ENCODE results near the gene ANKRD53. TPM values are rescaled to one million over a fixed set of nuclear protein-coding genes. Genes with fewer than 3 reads are reported as not detected.
"Not testable (repeated sequence)": the region's sequence is repeated elsewhere in the genome, so short reads cannot be mapped to it uniquely, and the experiment has no call there.

ANKRD53 gene
- polyA plus RNA-seq, 2 donors, result 0.35 to 1.0 TPM

- H3K4me1 ChIP-seq (ENCODE audit: control insufficient read depth in 2 of 2, insufficient read depth in 2 of 2, low read length in 1 of 2), result peaks cover 0 to 8% of the 10 kb centered on the region in 2 donors
- H3K27me3 ChIP-seq (ENCODE audit: control insufficient read depth in 1 of 2, insufficient read depth in 2 of 2, low read length in 2 of 2), result no peaks in the 10 kb centered on the region
- 80 to 84% methylated on average over 6 of the region's 6 CpGs for WGBS, 2 donors
- H3K27ac ChIP-seq (ENCODE audit: low read depth in 2 of 2, low read length in 1 of 2), result no peak overlapping the region
- H3K36me3 ChIP-seq (ENCODE audit: control insufficient read depth in 2 of 2, insufficient read depth in 2 of 2, low read length in 1 of 2), result no peaks in the 10 kb centered on the region
- no peaks in the 10 kb centered on the region for H3K9me3 ChIP-seq (ENCODE audit: control insufficient read depth in 2 of 2, insufficient read depth in 1 of 2, low read depth in 1 of 2, low read length in 1 of 2)
- no peak overlapping the region for H3K4me3 ChIP-seq (ENCODE audit: low read depth in 1 of 2, low read length in 2 of 2)
Observed at GRCh38 chr2:71004857-71005256, 26.4 kb downstream of the ANKRD53 start.

DNA sequence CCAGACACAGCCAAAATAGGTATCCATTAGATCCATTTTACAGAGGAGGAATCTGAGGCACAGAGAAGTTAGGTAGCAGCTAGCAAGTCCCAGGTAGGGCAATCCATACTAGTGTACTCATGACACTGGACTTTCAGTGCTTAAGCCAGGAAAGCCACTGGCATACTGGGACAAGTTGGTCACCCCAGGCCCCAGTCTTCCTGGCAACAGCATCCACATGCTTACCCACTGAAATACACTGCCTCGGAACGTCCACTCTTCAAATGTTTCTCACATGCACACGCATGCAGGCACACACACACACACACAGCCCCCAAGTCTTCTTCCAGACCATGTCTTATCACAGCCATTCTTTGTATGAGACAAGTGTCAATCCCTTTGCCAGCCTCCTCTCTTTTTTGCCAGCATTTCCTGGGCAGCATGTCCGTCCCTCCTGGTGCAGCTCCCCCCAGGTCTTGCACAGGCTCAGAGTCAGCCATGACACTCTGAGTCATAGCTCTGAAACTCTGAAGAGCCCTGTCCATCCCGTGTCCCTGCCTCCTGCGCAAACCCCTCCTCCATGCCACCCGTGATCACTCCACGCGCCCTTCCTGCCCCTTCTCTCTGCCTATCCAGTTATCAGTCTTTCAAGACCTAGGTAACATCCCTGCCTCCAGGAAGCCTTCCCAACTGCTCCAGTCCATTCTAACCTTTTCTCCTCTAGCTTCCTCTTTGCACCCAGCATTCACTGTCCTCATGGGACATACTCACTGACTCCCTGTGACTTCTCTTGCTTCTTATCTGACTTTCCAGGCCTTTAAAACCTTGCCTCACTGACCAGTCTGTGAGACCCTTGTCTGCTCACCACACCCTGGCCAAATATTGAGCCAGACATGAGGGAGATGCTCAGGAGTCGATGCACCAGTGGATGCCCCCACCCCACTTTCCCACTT is 27.1 kb downstream of the ANKRD53 start:
- Histone ChIP-seq H3K27ac (ENCODE audit: low read depth in 2 of 2, low read length in 1 of 2) (no peak overlapping the region), H3K9me3 (ENCODE audit: control insufficient read depth in 2 of 2, insufficient read depth in 1 of 2, low read depth in 1 of 2, low read length in 1 of 2) (no peaks in the 10 kb centered on the region), H3K4me3 (ENCODE audit: low read depth in 1 of 2, low read length in 2 of 2) (no peak overlapping the region), H3K4me1 (ENCODE audit: control insufficient read depth in 2 of 2, insufficient read depth in 2 of 2, low read length in 1 of 2) (peaks cover 0 to 8% of the 10 kb centered on the region in 2 donors), H3K36me3 (ENCODE audit: control insufficient read depth in 2 of 2, insufficient read depth in 2 of 2, low read length in 1 of 2) (no peaks in the 10 kb centered on the region), H3K27me3 (ENCODE audit: control insufficient read depth in 1 of 2, insufficient read depth in 2 of 2, low read length in 2 of 2) (no peaks in the 10 kb centered on the region)
- 78% methylated on average over 10 of the region's 10 CpGs for WGBS, 2 donors

- Histone ChIP-seq H3K27me3 (ENCODE audit: control insufficient read depth in 1 of 2, insufficient read depth in 2 of 2, low read length in 2 of 2) (no peaks in the 10 kb centered on the region), H3K27ac (ENCODE audit: low read depth in 2 of 2, low read length in 1 of 2) (no peak overlapping the region), H3K36me3 (ENCODE audit: control insufficient read depth in 2 of 2, insufficient read depth in 2 of 2, low read length in 1 of 2) (no peaks in the 10 kb centered on the region), H3K9me3 (ENCODE audit: control insufficient read depth in 2 of 2, insufficient read depth in 1 of 2, low read depth in 1 of 2, low read length in 1 of 2) (no peaks in the 10 kb centered on the region), H3K4me3 (ENCODE audit: low read depth in 1 of 2, low read length in 2 of 2) (no peak overlapping the region), H3K4me1 (ENCODE audit: control insufficient read depth in 2 of 2, insufficient read depth in 2 of 2, low read length in 1 of 2) (peaks cover 0 to 7% of the 10 kb centered on the region in 2 donors)
- 59 to 66% methylated on average over 2 of the region's 2 CpGs for WGBS, 2 donors
Observed at GRCh38 chr2:71006323-71006722, 27.9 kb downstream of the ANKRD53 start.

DNA sequence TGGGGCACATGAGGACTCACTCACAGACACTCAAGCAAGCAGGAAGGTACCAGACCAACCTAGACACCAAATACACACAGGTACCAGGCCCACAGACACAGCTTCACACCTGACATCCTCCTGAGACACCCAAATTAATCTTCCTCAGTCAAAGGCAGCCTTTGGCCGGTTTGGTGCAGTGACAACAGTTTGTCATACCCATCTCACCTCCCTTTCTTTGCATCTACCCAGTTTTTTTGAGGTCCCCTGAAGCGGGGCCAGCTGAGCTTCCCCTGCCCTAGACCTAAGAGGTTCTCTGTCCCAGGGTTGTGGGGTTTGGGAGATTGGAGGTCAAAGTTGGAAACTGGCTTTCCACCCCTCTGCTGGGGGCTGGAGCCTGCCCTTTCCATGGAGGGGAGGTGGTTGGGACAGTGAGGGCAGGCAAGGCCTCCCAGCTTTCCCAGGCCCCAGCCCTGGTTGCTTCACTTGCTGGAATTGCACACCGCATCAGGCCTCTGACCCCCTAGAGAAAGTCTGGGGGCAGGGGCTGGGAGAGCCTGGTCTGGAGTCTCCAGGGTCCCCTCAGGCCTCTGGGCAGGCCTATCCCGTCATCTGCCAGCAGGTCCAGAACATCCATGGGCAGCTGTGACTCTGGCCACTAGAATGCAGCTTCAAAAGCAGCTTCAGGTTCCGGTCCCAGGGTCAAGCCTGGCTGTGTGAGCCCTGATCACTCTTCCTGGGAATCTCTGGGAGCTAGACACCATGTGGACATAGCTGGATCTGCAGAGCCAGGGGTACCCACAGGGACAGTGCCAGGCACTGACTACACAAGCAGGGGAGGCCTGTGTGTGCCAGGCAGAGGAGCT is 28.7 kb downstream of the ANKRD53 start:
- no peaks in the 10 kb centered on the region for H3K27me3 ChIP-seq (ENCODE audit: control insufficient read depth in 1 of 2, insufficient read depth in 2 of 2, low read length in 2 of 2)
- H3K4me1 ChIP-seq (ENCODE audit: control insufficient read depth in 2 of 2, insufficient read depth in 2 of 2, low read length in 1 of 2), result peaks cover 0 to 2% of the 10 kb centered on the region in 2 donors
- H3K4me3 ChIP-seq (ENCODE audit: low read depth in 1 of 2, low read length in 2 of 2), result no peak overlapping the region
- WGBS, 2 donors, result 86% methylated on average over 5 of the region's 5 CpGs
- H3K9me3 ChIP-seq (ENCODE audit: control insufficient read depth in 2 of 2, insufficient read depth in 1 of 2, low read depth in 1 of 2, low read length in 1 of 2), result no peaks in the 10 kb centered on the region
- H3K27ac ChIP-seq (ENCODE audit: low read depth in 2 of 2, low read length in 1 of 2), result no peak overlapping the region
- no peaks in the 10 kb centered on the region for H3K36me3 ChIP-seq (ENCODE audit: control insufficient read depth in 2 of 2, insufficient read depth in 2 of 2, low read length in 1 of 2)

DNA sequence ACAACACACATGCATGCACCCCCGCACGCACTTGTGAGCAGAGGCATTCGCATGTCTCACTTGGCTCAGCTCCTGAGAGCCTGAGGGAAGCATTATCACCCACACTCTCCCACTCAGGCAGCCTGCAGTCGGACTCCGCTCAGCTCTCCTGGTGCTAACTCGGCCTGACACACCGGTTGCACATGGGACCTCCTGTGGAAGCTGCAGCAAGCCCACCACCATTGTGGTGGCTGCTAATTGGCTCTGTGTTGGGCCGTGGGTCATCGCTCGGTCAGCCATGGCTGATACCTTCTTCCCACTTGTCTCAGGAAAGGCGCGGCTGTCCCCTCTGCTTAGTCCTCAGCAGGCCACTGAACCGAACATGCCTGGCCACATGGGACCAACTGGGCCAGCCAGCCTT is 29.9 kb downstream of the ANKRD53 start:
- Histone ChIP-seq H3K27ac (ENCODE audit: low read depth in 2 of 2, low read length in 1 of 2) (no peak overlapping the region), H3K27me3 (ENCODE audit: control insufficient read depth in 1 of 2, insufficient read depth in 2 of 2, low read length in 2 of 2) (no peaks in the 10 kb centered on the region), H3K4me1 (ENCODE audit: control insufficient read depth in 2 of 2, insufficient read depth in 2 of 2, low read length in 1 of 2) (peaks cover 0 to 2% of the 10 kb centered on the region in 2 donors), H3K9me3 (ENCODE audit: control insufficient read depth in 2 of 2, insufficient read depth in 1 of 2, low read depth in 1 of 2, low read length in 1 of 2) (no peaks in the 10 kb centered on the region), H3K36me3 (ENCODE audit: control insufficient read depth in 2 of 2, insufficient read depth in 2 of 2, low read length in 1 of 2) (no peaks in the 10 kb centered on the region), H3K4me3 (ENCODE audit: low read depth in 1 of 2, low read length in 2 of 2) (no peak overlapping the region)
- 92 to 97% methylated on average over 13 of the region's 13 CpGs for WGBS, 2 donors

GRCh38 chr2:71011786-71012185 is 33.4 kb downstream of the ANKRD53 start:
- not testable (repeated sequence) for H3K4me1 ChIP-seq (ENCODE audit: control insufficient read depth in 2 of 2, insufficient read depth in 2 of 2, low read length in 1 of 2); H3K27ac ChIP-seq (ENCODE audit: low read depth in 2 of 2, low read length in 1 of 2)
- WGBS, 2 donors, result 15 to 27% methylated on average over 6 of the region's 6 CpGs

DNA sequence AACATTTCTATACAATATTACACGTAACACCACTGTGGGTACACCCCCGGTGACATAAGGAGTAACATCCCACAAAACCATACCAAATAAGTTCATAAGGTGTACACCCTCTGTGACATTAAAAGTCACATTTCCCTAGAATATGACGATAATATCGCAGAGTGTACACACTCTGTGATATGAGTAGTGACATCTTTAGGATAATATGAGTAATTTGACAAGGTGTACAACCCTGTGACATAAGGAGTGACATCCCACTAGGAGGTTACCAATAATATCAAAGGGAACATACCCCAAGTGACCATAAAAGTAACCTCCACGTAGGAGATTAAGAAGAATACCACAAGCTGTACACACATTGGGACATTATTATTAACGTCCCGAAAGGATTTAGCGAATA is 40.2 kb downstream of the ANKRD53 start:
- H3K4me3 ChIP-seq (ENCODE audit: low read depth in 1 of 2, low read length in 2 of 2), result no peak overlapping the region
- no peaks in the 10 kb centered on the region for H3K9me3 ChIP-seq (ENCODE audit: control insufficient read depth in 2 of 2, insufficient read depth in 1 of 2, low read depth in 1 of 2, low read length in 1 of 2)
- 84 to 87% methylated on average over 8 of the region's 8 CpGs for WGBS, 2 donors
- H3K36me3 ChIP-seq (ENCODE audit: control insufficient read depth in 2 of 2, insufficient read depth in 2 of 2, low read length in 1 of 2), result no peaks in the 10 kb centered on the region
- no peaks in the 10 kb centered on the region for H3K4me1 ChIP-seq (ENCODE audit: control insufficient read depth in 2 of 2, insufficient read depth in 2 of 2, low read length in 1 of 2)
- H3K27ac ChIP-seq (ENCODE audit: low read depth in 2 of 2, low read length in 1 of 2), result no peak overlapping the region
- no peaks in the 10 kb centered on the region for H3K27me3 ChIP-seq (ENCODE audit: control insufficient read depth in 1 of 2, insufficient read depth in 2 of 2, low read length in 2 of 2)

More at GRCh38 chr2:71011786-71012185, 33.4 kb downstream of the ANKRD53 start:
- not testable (repeated sequence) for H3K27me3 ChIP-seq (ENCODE audit: control insufficient read depth in 1 of 2, insufficient read depth in 2 of 2, low read length in 2 of 2); H3K36me3 ChIP-seq (ENCODE audit: control insufficient read depth in 2 of 2, insufficient read depth in 2 of 2, low read length in 1 of 2); H3K4me3 ChIP-seq (ENCODE audit: low read depth in 1 of 2, low read length in 2 of 2); H3K9me3 ChIP-seq (ENCODE audit: control insufficient read depth in 2 of 2, insufficient read depth in 1 of 2, low read depth in 1 of 2, low read length in 1 of 2)

- WGBS, 2 donors, result 86 to 89% methylated on average over 6 of the region's 6 CpGs
- not testable (repeated sequence) for H3K27ac ChIP-seq (ENCODE audit: low read depth in 2 of 2, low read length in 1 of 2); H3K9me3 ChIP-seq (ENCODE audit: control insufficient read depth in 2 of 2, insufficient read depth in 1 of 2, low read depth in 1 of 2, low read length in 1 of 2); H3K36me3 ChIP-seq (ENCODE audit: control insufficient read depth in 2 of 2, insufficient read depth in 2 of 2, low read length in 1 of 2); H3K4me1 ChIP-seq (ENCODE audit: control insufficient read depth in 2 of 2, insufficient read depth in 2 of 2, low read length in 1 of 2); H3K4me3 ChIP-seq (ENCODE audit: low read depth in 1 of 2, low read length in 2 of 2); H3K27me3 ChIP-seq (ENCODE audit: control insufficient read depth in 1 of 2, insufficient read depth in 2 of 2, low read length in 2 of 2)
Observed at GRCh38 chr2:71019989-71020388, 41.6 kb downstream of the ANKRD53 start.

DNA sequence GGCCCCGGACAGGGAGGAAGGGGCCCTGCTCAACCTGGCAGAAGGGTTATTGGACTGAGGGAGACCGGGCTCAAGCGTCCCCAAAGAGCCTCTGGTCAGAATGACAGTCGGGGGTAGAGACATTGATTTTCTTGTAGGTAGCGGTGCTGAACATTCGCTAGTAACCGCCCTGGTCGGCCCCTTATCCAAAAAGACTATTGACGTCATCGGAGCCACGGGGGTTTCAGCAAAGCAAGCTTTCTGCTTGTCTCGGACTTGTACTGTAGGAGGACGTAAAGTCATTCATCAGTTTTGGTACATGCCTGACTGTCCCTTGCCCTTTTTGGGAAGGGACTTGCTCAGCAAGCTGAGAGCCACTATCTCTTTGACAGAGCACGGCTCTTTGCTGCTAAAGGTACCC is 43.0 kb downstream of the ANKRD53 start:
- 82 to 83% methylated on average over 14 of the region's 14 CpGs for WGBS, 2 donors

More for the DNA sequence above, 43.0 kb downstream of the ANKRD53 start:
- not testable (repeated sequence) for H3K27me3 ChIP-seq (ENCODE audit: control insufficient read depth in 1 of 2, insufficient read depth in 2 of 2, low read length in 2 of 2); H3K9me3 ChIP-seq (ENCODE audit: control insufficient read depth in 2 of 2, insufficient read depth in 1 of 2, low read depth in 1 of 2, low read length in 1 of 2); H3K36me3 ChIP-seq (ENCODE audit: control insufficient read depth in 2 of 2, insufficient read depth in 2 of 2, low read length in 1 of 2); H3K27ac ChIP-seq (ENCODE audit: low read depth in 2 of 2, low read length in 1 of 2); H3K4me1 ChIP-seq (ENCODE audit: control insufficient read depth in 2 of 2, insufficient read depth in 2 of 2, low read length in 1 of 2); H3K4me3 ChIP-seq (ENCODE audit: low read depth in 1 of 2, low read length in 2 of 2)
